Transverse colon (tissue), 4 donors: Measurements from ENCODE around the gene PDE8B. TPM values are rescaled to one million over a fixed set of nuclear protein-coding genes. Genes with fewer than 3 reads are reported as not detected.
A peak's percentile ranks its signal among the peaks of the same experiment; 100 is the strongest.

Experiments
- DNase-seq: peaks from one replicate; pipeline ENCODE4 v3.0.0-alpha.2; 2019
- H3K27ac ChIP-seq, 4 donors: fragments of 200-600 bp; sonication (generic); 2 replicates each; pipeline ENCODE4 v1.5.1; 2016 to 2018; ENCODE audit warnings: inconsistent platforms in 4 of 4
- H3K27me3 ChIP-seq: fragments of 200-600 bp; sonication (generic); 2 replicates; pipeline ENCODE4 v1.5.1; 2017; ENCODE audit warnings: inconsistent platforms
- H3K36me3 ChIP-seq, 4 donors: fragments of 200-600 bp; sonication (generic); 2 replicates each; pipeline ENCODE4 v1.5.1; 2017 to 2019; ENCODE audit warnings: inconsistent platforms in 4 of 4
- H3K4me1 ChIP-seq, 4 donors: fragments of 200-600 bp; sonication (generic); 2 replicates each; pipeline ENCODE4 v1.5.1; 2017 to 2020; ENCODE audit warnings: inconsistent platforms in 4 of 4
- H3K4me3 ChIP-seq, 4 donors: fragments of 200-600 bp; sonication (generic); 1 replicate in 1 of 4; 2 replicates in 3 of 4; pipeline versions ENCODE4 v1.5.1 to v1.6.1; 2017 to 2019; ENCODE audit warnings: inconsistent platforms in 4 of 4
- H3K9me3 ChIP-seq, 2 donors: fragments of 200-600 bp; sonication (generic); 2 replicates each; pipeline ENCODE4 v1.5.1; 2017 to 2019; ENCODE audit warnings: inconsistent platforms in 2 of 2
- EP300 ChIP-seq: sonication (generic); formaldehyde crosslinking; IDR thresholded peaks from one replicate; pipeline ENCODE4 v1.6.1; 2017; ENCODE audit warnings: antibody characterized with exemption, low read depth
- POLR2A ChIP-seq: fragments of 450-650 bp; IDR thresholded peaks from one replicate; pipeline ENCODE4 v1.6.1; 2016; ENCODE audit warnings: antibody characterized with exemption, mild to moderate bottlenecking, moderate library complexity
- POLR2AphosphoS5 ChIP-seq, 3 donors: sonication (generic); formaldehyde crosslinking; IDR thresholded peaks; one replicate each; pipeline ENCODE4 v1.6.1; 2016; ENCODE audit warnings: antibody characterized with exemption in 3 of 3
- WGBS, 2 donors: methylation state at CpG; one replicate each; pipeline ENCODE4 v1.1.5; 2018; ENCODE audit warnings: low coverage in 1 of 2; 5-methylcytosine and 5-hydroxymethylcytosine counted together
- in situ Hi-C, 4 donors: fragments of 200-750 bp; cut with MboI; loops; one replicate each; pipeline versions ENCODE4 v1.15.0 to v1.15.1; 2017; ENCODE audit warnings: low sequenced_read_pairs in 3 of 4, low pct_ligation_motif_present in 1 of 4, low pct_unique_long_range_greater_than_20kb in 1 of 4
- intact Hi-C: fragments of 100-400 bp; cut with DNase I; formaldehyde crosslinking; loops from one replicate; pipeline ENCODE4 v1.15.1; 2023; ENCODE audit warnings: low total_unique reads
- total RNA-seq, 4 donors: library from RNA; depleted of rRNA; stranded (reverse); fragments of >200 nt; gene quantifications; one replicate each; pipeline ENCODE4 v1.1.0, GENCODE V29; 2016
- TF ChIP-seq, protein P1 (sequence below), 5 experiments: fragments of 200-600 bp in 3 of 5; fragments of 450-650 bp in 2 of 5; sonication (generic) in 3 of 5; IDR thresholded peaks; 1 replicate in 2 of 5; 2 replicates in 3 of 5; pipeline ENCODE4 v1.5.1; 2016 to 2017; ENCODE audit warnings: antibody characterized with exemption in 5 of 5, inconsistent platforms in 3 of 5, mild to moderate bottlenecking in 2 of 5, moderate library complexity in 1 of 5

Gene PDE8B
- total RNA-seq, 4 donors from 2014 or later, result 0.40 to 22.4 (median 1.2) TPM

DNA sequence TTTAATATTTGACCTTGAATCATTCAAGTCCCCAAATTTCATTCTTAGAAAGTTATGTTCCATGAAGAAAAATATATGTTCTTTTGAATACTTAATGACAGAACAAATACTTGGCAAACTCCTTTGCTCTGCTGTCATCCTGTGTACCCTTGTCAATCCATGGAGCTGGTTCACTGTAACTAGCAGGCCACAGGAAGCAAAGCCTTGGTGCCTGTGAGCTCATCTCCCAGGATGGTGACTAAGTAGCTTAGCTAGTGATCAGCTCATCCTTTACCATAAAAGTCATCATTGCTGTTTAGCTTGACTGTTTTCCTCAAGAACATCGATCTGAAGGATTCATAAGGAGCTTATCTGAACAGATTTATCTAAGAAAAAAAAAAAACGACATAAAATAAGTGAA is 216.2 kb downstream of the PDE8B start:
- in situ Hi-C loops, result no loop called here
- TF ChIP-seq POLR2AphosphoS5 (IDR thresholded peaks at IDR 0.05) (no peak), EP300 (no peak), POLR2A (no peak)
- TF ChIP-seq, protein P1, sequence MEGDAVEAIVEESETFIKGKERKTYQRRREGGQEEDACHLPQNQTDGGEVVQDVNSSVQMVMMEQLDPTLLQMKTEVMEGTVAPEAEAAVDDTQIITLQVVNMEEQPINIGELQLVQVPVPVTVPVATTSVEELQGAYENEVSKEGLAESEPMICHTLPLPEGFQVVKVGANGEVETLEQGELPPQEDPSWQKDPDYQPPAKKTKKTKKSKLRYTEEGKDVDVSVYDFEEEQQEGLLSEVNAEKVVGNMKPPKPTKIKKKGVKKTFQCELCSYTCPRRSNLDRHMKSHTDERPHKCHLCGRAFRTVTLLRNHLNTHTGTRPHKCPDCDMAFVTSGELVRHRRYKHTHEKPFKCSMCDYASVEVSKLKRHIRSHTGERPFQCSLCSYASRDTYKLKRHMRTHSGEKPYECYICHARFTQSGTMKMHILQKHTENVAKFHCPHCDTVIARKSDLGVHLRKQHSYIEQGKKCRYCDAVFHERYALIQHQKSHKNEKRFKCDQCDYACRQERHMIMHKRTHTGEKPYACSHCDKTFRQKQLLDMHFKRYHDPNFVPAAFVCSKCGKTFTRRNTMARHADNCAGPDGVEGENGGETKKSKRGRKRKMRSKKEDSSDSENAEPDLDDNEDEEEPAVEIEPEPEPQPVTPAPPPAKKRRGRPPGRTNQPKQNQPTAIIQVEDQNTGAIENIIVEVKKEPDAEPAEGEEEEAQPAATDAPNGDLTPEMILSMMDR (IDR thresholded peaks at IDR 0.05), result no peak
- peaks cover 0 to 9% (median 0%) of the 10 kb centered on the region in 4 donors for H3K36me3 ChIP-seq
- no peak overlapping the region for H3K4me3 ChIP-seq
- DNase-seq, result no peak
- no peaks in the 10 kb centered on the region for H3K9me3 ChIP-seq
- peaks cover 0 to 21% (median 2%) of the 10 kb centered on the region in 4 donors for H3K4me1 ChIP-seq
- intact Hi-C loops, result no loop called here
- H3K27ac ChIP-seq, result no peak overlapping the region
- no peaks in the 10 kb centered on the region for H3K27me3 ChIP-seq
- WGBS, 2 donors, result 60 to 71% methylated on average over 2 of the region's 2 CpGs

- intact Hi-C loops, result no loop called here
- Histone ChIP-seq H3K4me3 (no peak overlapping the region), H3K9me3 (no peaks in the 10 kb centered on the region), H3K27me3 (no peaks in the 10 kb centered on the region), H3K4me1 (peaks cover 0 to 21% (median 2%) of the 10 kb centered on the region in 4 donors), H3K27ac (peak overlapping the region in 3 of 4 donors; percentile 5 to 26 (median 6)), H3K36me3 (peaks cover 0 to 20% (median 0%) of the 10 kb centered on the region in 4 donors)
- TF ChIP-seq POLR2AphosphoS5 (IDR thresholded peaks at IDR 0.05) (no peak), POLR2A (no peak), EP300 (no peak)
- TF ChIP-seq, protein P1 (IDR thresholded peaks at IDR 0.05), result no peak
- in situ Hi-C loops, result no loop called here
- DNase-seq, result no peak
These were observed 217.5 kb downstream of the PDE8B start for GRCh38 chr5:77427998-77428397.

DNA sequence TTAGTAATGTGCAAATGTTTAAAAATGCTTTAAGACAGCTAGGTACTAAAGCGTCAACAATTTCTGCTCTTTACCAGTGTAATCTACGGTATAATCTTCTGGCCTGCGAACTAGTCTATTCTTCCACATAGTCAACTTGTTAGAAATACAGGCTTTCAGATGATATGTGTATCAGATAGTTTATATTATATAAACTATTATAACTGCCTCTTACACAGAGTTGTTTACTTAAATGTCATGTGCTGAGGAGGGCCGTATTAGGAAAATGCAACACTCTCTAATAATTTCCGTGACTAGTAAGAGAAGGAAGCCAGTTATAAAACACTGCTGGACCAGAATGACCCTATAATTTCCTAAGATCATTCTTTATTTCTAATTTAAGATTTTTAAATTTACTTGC is 218.0 kb downstream of the PDE8B start:
- Histone ChIP-seq H3K9me3 (no peaks in the 10 kb centered on the region), H3K36me3 (peaks cover 0 to 20% (median 0%) of the 10 kb centered on the region in 4 donors), H3K27ac (peak overlapping the region in 3 of 4 donors; percentile 5 to 26 (median 6)), H3K27me3 (no peaks in the 10 kb centered on the region), H3K4me3 (no peak overlapping the region), H3K4me1 (peaks cover 0 to 21% (median 2%) of the 10 kb centered on the region in 4 donors)
- WGBS, 2 donors, result 73 to 75% methylated on average over 5 of the region's 5 CpGs
- DNase-seq, result no peak
- TF ChIP-seq, protein P1 (IDR thresholded peaks at IDR 0.05), result no peak
- TF ChIP-seq POLR2AphosphoS5 (IDR thresholded peaks at IDR 0.05), result no peak
- TF ChIP-seq EP300, result no peak
- TF ChIP-seq POLR2A, result no peak
- in situ Hi-C loops, result no loop called here
- intact Hi-C loops, result no loop called here

DNA sequence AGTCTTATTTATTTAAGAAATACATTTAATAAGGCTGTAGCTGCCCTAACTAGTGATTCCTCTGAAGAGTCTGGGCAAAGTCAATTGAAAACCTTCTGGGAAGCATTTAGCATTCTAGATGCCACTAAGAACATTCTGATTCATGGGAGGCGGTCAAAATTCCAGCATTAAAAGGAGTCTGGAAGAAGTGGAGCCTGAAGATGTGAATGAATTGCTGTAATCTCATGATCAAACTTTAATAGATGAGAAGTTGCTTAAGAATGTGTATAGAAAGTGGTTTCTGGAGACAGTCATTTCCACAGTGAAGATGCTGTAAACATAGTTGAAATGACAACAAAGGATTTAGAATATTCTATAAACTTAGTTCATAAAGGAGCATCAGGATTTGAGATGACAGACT is 220.2 kb downstream of the PDE8B start:
- H3K27me3 ChIP-seq, result no peaks in the 10 kb centered on the region
- intact Hi-C loops (no loop called here), in situ Hi-C loops (no loop called here)
- peaks cover 0 to 21% (median 2%) of the 10 kb centered on the region in 4 donors for H3K4me1 ChIP-seq
- H3K4me3 ChIP-seq, result no peak overlapping the region
- WGBS, 2 donors, result 96 to 100% methylated on average over 1 of the region's 1 CpG
- TF ChIP-seq POLR2A (no peak), EP300 (no peak), POLR2AphosphoS5 (IDR thresholded peaks at IDR 0.05) (no peak)
- TF ChIP-seq, protein P1 (IDR thresholded peaks at IDR 0.05), result no peak
- no peak for DNase-seq
- no peak overlapping the region for H3K27ac ChIP-seq
- H3K9me3 ChIP-seq, result no peaks in the 10 kb centered on the region
- peaks cover 0 to 20% (median under 1%) of the 10 kb centered on the region in 4 donors for H3K36me3 ChIP-seq
